ENCODE measurements around the gene HHIPL1.

Gene HHIPL1

DNA sequence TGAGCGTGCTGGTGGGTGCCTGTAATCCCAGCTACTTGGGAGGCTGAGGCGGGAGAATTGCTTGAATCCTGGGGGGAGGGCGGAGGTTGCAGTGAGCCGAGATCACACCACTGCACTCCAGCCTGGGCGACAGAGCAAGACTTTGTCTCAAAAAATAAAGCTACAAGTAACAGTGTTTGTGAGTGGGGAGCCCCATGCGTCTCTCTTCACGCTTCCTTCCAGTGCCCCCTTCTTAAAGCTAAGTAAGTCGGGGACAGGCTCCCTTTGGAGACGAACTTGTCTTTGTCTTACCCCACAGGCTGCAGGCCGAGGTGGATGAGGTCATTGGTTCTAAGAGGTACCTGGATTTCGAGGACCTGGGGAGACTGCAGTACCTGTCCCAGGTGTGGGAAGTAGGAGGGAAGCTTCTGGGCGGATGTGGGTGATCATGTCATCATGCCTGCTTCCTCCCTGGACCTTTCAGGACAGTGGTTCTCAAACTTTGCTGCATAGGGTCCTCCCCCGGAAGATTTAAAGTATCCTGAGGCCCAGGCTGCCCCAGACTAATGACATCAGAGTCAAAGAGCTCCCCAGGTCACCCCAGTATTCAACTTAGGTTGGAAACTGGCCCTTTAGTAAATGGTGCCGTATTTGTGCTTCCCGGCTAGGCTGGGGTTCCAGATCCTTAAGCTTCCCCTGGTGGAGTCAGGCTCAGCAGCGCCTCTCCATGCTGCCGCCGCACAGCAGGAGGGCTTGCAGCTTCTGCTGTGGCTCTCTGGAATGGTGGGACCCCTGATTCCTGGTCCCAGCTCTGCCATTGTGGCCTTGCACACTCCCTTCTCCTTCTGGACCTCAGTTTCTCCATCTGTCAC is 76.2 kb downstream of the HHIPL1 start:
- no peak overlapping the region for H3K27ac ChIP-seq
- TF ChIP-seq ZFX (IDR thresholded peaks at IDR 0.05; ENCODE audit: borderline replicate concordance), result no peak
- TF ChIP-seq, protein P1, sequence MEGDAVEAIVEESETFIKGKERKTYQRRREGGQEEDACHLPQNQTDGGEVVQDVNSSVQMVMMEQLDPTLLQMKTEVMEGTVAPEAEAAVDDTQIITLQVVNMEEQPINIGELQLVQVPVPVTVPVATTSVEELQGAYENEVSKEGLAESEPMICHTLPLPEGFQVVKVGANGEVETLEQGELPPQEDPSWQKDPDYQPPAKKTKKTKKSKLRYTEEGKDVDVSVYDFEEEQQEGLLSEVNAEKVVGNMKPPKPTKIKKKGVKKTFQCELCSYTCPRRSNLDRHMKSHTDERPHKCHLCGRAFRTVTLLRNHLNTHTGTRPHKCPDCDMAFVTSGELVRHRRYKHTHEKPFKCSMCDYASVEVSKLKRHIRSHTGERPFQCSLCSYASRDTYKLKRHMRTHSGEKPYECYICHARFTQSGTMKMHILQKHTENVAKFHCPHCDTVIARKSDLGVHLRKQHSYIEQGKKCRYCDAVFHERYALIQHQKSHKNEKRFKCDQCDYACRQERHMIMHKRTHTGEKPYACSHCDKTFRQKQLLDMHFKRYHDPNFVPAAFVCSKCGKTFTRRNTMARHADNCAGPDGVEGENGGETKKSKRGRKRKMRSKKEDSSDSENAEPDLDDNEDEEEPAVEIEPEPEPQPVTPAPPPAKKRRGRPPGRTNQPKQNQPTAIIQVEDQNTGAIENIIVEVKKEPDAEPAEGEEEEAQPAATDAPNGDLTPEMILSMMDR (IDR thresholded peaks at IDR 0.05), result no peak

DNA sequence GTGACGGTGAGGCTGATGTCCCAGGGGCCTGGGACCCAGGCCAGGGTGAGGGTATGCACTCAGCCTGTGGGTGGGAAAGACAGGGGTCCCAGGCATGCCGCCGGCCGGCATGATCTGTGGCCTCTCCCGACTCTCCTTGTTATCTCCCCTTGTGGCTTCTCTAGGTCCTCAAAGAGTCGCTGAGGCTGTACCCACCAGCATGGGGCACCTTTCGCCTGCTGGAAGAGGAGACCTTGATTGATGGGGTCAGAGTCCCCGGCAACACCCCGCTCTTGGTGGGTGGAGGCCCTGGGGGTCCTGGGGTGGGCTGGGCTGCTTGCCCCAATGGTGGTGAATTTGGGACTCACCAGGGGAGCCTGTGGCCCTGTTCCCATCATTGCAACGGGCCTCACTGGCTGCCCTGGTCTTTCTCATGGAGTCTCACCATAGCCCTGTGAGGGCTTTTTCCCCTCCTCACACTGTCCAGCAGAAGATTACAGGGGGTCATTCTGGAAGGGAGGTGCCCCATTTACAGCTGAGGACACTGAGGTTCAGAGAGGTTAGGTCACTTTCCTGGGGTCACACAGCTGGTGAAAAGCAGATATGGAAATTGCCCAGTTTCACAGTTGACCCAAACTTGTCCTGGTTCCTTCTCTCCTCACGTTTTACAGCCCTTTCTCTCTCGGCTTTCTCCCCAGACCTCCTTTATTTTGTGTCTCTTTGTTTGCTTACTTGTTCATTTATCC is 77.0 kb downstream of the HHIPL1 start:
- no peak overlapping the region for H3K27ac ChIP-seq
- no peak for TF ChIP-seq ZFX (IDR thresholded peaks at IDR 0.05; ENCODE audit: borderline replicate concordance)
- TF ChIP-seq, protein P1 (IDR thresholded peaks at IDR 0.05), result no peak

DNA sequence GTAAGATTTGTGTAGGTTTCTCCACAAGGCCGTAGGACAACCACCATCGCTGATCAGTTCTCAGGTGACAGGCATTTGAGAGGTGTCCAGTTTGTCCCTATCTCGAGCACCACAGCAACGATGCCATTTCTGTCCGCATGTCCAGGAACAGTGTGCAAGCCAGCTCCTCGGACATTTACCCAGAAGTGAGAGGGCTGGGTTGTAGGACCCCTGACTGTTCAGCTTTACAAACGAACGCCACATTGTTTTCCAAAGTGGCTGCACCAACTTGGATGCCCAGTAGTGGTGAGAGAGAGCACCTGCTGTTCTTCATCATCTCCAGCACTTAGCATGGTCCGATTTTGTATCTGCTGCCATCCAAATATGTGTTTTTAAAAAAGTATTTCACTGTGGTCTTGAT is 77.8 kb downstream of the HHIPL1 start:
- TF ChIP-seq, protein P1 (IDR thresholded peaks at IDR 0.05), result no peak
- no peak for TF ChIP-seq ZFX (IDR thresholded peaks at IDR 0.05; ENCODE audit: borderline replicate concordance)

DNA sequence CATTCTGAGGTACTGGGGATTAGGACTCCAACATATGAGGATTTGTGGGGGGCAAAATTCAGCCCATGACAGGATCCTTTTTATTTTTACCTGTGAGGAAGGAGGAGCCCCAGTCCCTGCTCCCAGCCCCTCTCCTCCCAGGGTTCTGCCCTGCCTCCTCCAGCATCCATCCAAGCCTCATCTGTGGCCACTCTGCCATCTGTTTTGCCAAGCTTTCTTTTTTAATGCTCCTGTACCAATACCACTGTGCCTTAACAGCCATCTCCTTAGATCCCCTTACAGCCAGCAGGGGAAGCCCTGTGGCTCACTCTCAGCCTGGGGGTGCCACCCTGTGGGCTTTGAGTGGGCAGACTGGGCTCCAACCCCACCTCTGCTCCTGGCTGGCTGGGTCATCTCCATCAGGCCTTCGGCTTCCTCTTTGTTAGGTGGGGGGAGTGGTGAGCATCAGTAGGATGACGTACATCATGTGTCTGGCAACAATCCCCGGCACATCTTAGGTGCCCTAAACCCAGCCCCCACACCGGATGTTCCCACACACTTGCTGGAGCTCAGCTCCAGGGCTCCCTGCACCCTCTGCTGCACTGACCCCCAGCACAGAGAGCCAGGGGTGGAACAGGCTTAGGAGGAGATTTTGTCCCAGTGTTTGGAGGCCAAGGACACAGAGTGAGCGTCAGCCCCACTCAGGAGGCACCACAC is 79.4 kb downstream of the HHIPL1 start:
- no peak overlapping the region for H3K27ac ChIP-seq
- no peak for TF ChIP-seq ZFX (IDR thresholded peaks at IDR 0.05; ENCODE audit: borderline replicate concordance)
- TF ChIP-seq, protein P1 (IDR thresholded peaks at IDR 0.05), result no peak

More for the DNA sequence above, 77.8 kb downstream of the HHIPL1 start:
- H3K27ac ChIP-seq, result no peak overlapping the region

DNA sequence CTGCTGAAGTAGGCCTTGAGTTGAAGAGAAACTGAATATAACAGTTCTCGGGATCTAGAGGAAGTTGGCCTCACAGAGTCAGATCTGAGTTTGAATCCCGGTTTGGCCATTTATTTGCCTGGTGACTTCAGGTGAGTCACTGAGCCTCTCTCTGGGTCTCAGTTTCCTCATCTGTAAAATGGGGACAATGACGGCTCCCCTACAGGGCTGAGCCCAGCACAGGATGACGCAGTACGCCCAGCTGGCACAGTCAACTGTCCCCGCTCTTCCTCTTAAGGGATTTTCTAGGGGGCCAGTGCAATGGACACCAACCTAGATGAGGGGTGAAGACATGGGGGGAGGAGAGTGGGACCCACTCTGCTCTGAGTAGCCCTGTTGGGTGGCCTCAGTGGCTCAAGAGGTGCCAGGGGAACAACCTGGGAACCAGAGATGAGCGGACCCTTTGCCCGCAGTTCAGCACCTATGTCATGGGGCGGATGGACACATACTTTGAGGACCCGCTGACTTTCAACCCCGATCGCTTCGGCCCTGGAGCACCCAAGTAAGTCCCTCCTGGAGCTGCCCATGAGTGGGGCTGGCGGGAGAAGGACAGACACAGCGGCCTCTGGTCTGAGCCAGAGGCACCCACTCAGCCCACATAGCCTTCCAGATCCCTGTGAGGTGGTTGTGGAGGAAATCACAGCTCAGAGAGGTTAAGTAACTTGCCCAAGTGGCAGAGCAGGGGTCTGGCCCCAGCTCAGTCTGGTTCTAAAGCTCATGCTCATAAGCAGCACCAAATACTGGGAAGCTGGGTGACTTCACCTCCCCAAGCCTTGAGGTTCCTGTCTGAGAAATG is 80.2 kb downstream of the HHIPL1 start:
- TF ChIP-seq, protein P1 (IDR thresholded peaks at IDR 0.05), result no peak
- TF ChIP-seq ZFX (IDR thresholded peaks at IDR 0.05; ENCODE audit: borderline replicate concordance), result no peak
- H3K27ac ChIP-seq, result no peak overlapping the region

DNA sequence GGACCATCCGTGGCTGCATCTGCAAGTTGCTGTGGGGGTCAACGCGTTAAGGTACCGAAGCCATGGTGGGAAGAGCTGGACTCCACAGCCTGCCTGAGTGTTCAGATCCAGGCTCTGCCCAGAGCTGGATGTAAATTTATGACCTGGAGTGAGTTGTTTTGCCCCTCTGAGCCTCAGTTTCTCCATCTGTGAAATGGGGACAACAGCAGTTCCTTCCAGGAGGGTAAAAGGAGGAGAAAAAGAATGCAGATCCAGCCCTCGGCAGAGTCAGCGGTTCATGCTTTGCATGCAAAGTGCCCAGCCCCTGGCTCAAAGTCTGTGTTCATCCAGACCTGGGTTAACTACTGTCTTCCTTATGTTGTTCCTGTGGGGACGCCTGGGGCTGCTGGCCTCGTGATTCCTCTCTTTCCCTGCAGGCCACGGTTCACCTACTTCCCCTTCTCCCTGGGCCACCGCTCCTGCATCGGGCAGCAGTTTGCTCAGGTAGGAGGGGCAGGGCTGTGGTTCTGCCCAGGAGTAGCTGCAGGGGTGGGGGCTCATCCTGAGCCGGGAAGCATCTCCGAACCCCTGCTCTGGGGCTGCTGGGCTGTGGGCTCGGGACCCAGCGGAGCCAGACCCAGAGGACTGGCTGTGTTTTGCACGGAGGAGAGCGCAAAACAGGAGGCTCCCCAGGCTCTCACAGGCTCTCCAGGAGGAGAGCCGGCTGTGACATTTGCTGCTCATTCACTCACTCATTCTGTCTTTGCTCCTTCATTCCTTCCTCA is 81.0 kb downstream of the HHIPL1 start:
- TF ChIP-seq, protein P1 (IDR thresholded peaks at IDR 0.05), result no peak
- no peak for TF ChIP-seq ZFX (IDR thresholded peaks at IDR 0.05; ENCODE audit: borderline replicate concordance)
- no peak overlapping the region for H3K27ac ChIP-seq
